ENCODE measurements around the gene GNB1. TPM values are rescaled to one million over a fixed set of nuclear protein-coding genes. Genes with fewer than 3 reads are reported as not detected.

GNB1 gene
- polyA plus RNA-seq, 1 experiment, result 400 TPM

DNA sequence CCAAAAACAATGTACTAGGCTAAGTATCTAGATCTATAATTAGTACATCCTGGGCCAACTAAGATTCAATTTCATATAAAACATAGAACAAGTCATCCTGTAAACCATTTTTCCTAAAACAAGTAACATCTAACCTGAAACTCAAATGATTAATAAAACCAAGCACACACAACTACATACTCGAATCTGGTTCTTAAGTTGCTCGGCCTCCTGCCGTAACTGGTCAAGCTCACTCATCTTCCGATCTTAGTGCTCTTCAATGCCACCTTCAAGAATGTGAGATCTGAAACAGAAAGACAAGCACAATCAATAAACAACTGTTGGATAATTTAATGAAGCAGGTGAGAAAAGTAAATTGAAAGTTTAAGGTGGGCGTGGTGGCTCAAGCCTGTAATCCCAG, 65.7 kb downstream of the GNB1 start:
- CTCF ChIA-PET, result no interaction called here
- Histone ChIP-seq H3K27me3 (ENCODE audit: control insufficient read depth, insufficient read depth, low read length) (no peaks in the 10 kb centered on the region), H3K4me3 (ENCODE audit: low read depth, low read length) (no peak overlapping the region), H3K27ac (ENCODE audit: low read depth, low read length) (no peak overlapping the region), H3K9me3 (ENCODE audit: control insufficient read depth, insufficient read depth, low read length) (no peaks in the 10 kb centered on the region)
- POLR2A ChIA-PET, result no interaction called here
- TF ChIP-seq, protein P1, sequence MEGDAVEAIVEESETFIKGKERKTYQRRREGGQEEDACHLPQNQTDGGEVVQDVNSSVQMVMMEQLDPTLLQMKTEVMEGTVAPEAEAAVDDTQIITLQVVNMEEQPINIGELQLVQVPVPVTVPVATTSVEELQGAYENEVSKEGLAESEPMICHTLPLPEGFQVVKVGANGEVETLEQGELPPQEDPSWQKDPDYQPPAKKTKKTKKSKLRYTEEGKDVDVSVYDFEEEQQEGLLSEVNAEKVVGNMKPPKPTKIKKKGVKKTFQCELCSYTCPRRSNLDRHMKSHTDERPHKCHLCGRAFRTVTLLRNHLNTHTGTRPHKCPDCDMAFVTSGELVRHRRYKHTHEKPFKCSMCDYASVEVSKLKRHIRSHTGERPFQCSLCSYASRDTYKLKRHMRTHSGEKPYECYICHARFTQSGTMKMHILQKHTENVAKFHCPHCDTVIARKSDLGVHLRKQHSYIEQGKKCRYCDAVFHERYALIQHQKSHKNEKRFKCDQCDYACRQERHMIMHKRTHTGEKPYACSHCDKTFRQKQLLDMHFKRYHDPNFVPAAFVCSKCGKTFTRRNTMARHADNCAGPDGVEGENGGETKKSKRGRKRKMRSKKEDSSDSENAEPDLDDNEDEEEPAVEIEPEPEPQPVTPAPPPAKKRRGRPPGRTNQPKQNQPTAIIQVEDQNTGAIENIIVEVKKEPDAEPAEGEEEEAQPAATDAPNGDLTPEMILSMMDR (IDR thresholded peaks at IDR 0.05; ENCODE audit: low read depth, low read length), result no peak
- no peak for DNase-seq (ENCODE audit: low read depth, low spot score)

GRCh38 chr1:1819762-1820161, 71.1 kb downstream of the GNB1 start:
- ChIA-PET POLR2A (no interaction called here), CTCF (interaction anchor here (0.6 kb wide), 1 partner anchor 89 kb away, joined by 4 read pairs; no protein-coding TSS in a partner anchor)
- no peak overlapping the region for H3K27ac ChIP-seq (ENCODE audit: low read depth, low read length)
- TF ChIP-seq, protein P1 (IDR thresholded peaks at IDR 0.05; ENCODE audit: low read depth, low read length), result no peak
- no peaks in the 10 kb centered on the region for H3K27me3 ChIP-seq (ENCODE audit: control insufficient read depth, insufficient read depth, low read length)
- no peak for DNase-seq (ENCODE audit: low read depth, low spot score)
- no peak overlapping the region for H3K4me3 ChIP-seq (ENCODE audit: low read depth, low read length)
- H3K9me3 ChIP-seq (ENCODE audit: control insufficient read depth, insufficient read depth, low read length), result no peaks in the 10 kb centered on the region

GRCh38 chr1:1817221-1817620, 73.7 kb downstream of the GNB1 start:
- Histone ChIP-seq H3K27me3 (ENCODE audit: control insufficient read depth, insufficient read depth, low read length) (no peaks in the 10 kb centered on the region), H3K27ac (ENCODE audit: low read depth, low read length) (no peak overlapping the region), H3K4me3 (ENCODE audit: low read depth, low read length) (no peak overlapping the region), H3K9me3 (ENCODE audit: control insufficient read depth, insufficient read depth, low read length) (no peaks in the 10 kb centered on the region)
- DNase-seq (ENCODE audit: low read depth, low spot score), result no peak
- ChIA-PET CTCF (no interaction called here), POLR2A (interaction anchor here (0.9 kb wide), 1 partner anchor 10 kb away, joined by 6 read pairs; no protein-coding TSS in a partner anchor)
- TF ChIP-seq, protein P1 (IDR thresholded peaks at IDR 0.05; ENCODE audit: low read depth, low read length), result no peak

DNA sequence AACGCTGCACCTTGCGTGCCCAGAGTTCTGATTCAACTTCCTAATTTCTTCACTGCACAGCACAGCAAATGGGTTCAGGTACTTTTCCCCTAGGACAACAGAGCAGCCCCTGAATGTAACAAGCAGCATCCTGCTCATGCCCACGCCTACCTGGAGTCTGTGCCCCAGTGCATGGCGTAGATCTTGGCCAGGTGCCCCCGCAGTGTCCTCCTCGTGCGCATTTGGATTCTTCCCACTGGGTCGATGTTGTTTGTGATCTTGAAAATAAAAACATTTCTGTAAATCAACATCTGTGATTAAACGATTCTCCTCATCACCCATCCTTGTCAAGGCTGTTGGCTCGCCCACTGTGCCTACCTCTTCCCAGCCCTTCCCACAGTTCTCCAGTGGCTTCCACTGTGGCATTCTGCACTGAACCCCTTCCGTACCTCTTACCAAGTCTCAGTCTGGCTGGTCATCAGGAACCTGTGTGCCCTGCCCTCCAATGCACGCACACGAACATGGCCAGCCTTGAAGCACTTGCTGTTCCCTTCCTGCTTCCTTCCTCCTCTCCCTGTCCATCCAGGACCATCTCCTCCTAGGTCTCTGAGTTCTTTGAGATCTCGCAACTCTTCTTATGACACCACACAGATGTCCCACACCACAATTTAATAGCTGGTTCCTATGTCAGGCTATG, 75.1 kb downstream of the GNB1 start:
- TF ChIP-seq, protein P1 (IDR thresholded peaks at IDR 0.05; ENCODE audit: low read depth, low read length), result no peak
- no peaks in the 10 kb centered on the region for H3K9me3 ChIP-seq (ENCODE audit: control insufficient read depth, insufficient read depth, low read length)
- H3K27ac ChIP-seq (ENCODE audit: low read depth, low read length), result no peak overlapping the region
- H3K27me3 ChIP-seq (ENCODE audit: control insufficient read depth, insufficient read depth, low read length), result no peaks in the 10 kb centered on the region
- POLR2A ChIA-PET, result no interaction called here
- CTCF ChIA-PET, result no interaction called here
- no peak for DNase-seq (ENCODE audit: low read depth, low spot score)
- no peak overlapping the region for H3K4me3 ChIP-seq (ENCODE audit: low read depth, low read length)

DNA sequence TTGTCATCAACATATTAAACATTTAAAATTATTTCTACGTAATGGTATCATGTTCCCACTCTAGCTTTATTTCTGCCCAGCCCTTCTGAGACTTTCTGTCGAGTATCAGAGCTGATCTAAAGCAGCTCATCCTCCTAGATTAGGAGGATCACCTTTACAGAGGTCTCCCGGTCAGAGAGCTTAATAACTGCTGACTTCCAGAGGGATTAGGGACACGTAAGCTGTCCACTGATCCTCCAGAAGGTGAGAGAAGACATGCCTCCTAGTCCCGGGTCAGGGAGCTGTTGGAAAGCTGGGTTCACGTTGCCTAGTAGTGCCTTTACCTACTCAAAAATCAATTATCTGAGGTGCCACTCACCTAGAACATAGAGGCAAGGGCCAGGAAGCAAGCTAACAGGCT, 81.4 kb downstream of the GNB1 start:
- ChIA-PET POLR2A (no interaction called here), CTCF (no interaction called here)
- no peak for DNase-seq (ENCODE audit: low read depth, low spot score)

More for the DNA sequence above, 81.4 kb downstream of the GNB1 start:
- Histone ChIP-seq H3K27ac (ENCODE audit: low read depth, low read length) (no peak overlapping the region), H3K9me3 (ENCODE audit: control insufficient read depth, insufficient read depth, low read length) (no peaks in the 10 kb centered on the region), H3K27me3 (ENCODE audit: control insufficient read depth, insufficient read depth, low read length) (no peaks in the 10 kb centered on the region), H3K4me3 (ENCODE audit: low read depth, low read length) (no peak overlapping the region)
- TF ChIP-seq, protein P1 (IDR thresholded peaks at IDR 0.05; ENCODE audit: low read depth, low read length), result no peak

Measured in AG04450 (cell line).